22Rv1 (cell line): Measurements from ENCODE around the gene LARP4.

Source experiments
- ZFX ChIP-seq: fragments of 450-650 bp; IDR thresholded peaks from 2 replicates; pipeline ENCODE4 v1.6.1; 2017; ENCODE audit warnings: antibody characterized with exemption, borderline replicate concordance
- TF ChIP-seq, protein P1 (sequence below): fragments of 450-650 bp; IDR thresholded peaks from 2 replicates; pipeline ENCODE4 v1.5.1; 2017; ENCODE audit warnings: mild to moderate bottlenecking

DNA sequence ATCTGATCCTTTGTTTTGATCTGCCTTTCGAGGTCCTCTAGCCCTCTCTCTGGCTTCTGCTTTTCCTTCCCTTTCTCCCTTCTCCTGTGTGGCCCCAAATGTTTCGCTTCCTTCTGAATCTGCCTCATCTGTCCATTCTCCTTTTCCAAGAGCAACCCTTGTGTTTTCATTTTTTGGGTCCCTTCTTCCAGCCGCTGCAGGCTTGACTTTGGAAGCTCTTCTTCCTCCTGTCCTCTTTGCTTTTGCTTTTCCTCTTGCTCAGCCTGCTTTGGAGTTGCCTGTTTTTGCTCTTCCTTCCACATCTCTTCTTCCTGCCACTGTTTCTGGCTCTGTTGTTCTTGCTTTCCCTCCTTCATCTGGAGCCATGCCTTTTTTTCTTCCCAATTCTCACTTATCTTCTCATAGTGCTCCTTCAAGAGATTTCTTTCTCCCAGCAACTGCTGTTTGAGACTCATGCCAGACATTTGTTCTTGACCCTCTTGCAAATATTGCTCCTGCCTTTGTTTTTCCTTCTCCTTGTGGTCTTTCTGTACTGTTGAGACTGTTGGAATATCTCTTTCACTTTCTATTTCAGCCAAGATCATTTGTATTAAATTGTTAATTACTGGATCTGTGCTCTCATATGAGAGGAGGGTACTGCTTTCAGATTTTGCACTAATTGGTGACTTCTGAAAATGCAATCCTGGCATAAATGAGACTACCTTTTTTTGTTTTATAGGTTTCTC is 46.7 kb upstream of the LARP4 start:
- TF ChIP-seq, protein P1, sequence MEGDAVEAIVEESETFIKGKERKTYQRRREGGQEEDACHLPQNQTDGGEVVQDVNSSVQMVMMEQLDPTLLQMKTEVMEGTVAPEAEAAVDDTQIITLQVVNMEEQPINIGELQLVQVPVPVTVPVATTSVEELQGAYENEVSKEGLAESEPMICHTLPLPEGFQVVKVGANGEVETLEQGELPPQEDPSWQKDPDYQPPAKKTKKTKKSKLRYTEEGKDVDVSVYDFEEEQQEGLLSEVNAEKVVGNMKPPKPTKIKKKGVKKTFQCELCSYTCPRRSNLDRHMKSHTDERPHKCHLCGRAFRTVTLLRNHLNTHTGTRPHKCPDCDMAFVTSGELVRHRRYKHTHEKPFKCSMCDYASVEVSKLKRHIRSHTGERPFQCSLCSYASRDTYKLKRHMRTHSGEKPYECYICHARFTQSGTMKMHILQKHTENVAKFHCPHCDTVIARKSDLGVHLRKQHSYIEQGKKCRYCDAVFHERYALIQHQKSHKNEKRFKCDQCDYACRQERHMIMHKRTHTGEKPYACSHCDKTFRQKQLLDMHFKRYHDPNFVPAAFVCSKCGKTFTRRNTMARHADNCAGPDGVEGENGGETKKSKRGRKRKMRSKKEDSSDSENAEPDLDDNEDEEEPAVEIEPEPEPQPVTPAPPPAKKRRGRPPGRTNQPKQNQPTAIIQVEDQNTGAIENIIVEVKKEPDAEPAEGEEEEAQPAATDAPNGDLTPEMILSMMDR: no peak
- TF ChIP-seq ZFX: no peak
